ENCODE data around the gene TBRG4.

The TBRG4 gene

DNA sequence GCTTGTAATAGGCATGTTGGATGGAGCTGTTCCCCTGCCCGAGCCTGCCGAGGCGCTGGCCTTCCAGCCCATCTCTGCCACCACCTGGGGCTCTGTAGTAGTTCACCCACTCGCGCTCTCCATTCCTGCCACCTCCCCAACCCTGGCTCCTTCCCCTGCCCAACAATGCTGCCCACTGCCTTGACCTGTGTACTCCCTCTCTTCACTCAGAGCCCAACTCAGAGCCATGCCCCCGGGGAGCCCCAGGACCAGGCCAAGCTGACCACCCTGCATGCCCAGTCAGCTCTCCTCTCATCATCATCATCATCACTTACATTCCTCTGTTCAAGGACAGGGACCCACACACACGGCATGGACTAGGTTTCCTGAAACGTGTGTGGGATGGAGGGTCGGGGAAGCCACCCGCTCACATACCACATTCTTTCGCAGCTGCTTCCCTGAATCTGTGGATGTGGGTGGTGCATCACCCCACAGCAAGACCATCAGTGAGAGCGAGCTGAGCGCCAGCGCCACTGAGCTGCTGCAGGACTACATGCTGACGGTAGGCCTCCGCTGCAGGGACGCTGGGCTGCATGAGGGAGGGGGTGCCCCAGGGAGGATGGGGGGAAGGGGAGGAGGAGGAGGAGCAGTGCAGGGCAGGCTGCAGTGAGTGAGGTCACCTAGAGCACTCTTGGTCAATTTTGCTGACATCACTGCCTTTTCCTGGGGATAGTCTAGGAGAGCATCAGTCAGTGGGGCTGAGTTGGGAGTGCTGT, 38.3 kb downstream of the TBRG4 start:
- no peak for DNase-seq

DNA sequence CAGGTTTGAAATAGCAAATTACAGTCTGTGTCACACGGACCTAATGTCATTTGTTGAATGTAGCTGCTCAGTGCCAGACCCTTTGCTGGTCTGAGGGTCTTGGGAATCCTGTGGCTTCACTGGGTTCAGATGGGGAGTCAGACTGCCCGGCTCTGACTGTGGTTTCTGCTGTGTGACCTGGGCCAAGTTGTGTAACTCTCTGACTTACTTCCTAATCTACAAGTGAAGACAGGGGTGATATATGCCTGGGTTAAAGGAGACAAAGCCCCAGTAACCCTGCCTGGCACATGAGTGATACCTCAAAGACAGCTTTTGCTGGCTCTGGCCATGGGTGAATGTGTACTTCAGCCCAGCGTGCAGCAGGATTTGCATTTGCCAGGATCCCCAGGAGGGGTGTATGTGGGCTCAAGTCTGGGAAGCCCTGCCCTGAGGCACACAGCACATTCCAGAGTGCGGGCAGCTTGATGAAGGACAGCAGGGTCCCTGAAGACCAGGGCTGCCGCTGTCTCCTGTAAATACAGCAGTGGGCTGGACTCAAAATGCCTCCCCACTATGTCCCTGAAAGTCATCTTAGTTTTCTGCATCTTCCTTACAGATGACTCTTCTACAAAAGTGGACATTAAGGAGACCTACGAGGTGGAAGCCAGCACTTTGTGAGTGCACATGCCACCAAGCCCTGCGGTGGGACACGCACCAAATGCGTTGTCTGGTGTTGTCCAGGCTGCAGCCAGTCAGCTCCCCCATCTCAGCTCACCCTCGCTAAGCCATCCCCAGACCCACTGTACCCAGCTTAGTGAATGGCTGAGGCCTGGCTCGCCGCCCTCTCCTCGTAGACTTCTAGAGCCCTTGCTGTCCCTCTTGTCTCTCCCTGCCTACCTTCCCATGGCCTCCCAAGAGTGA, 39.1 kb downstream of the TBRG4 start:
- no peak for DNase-seq

DNA sequence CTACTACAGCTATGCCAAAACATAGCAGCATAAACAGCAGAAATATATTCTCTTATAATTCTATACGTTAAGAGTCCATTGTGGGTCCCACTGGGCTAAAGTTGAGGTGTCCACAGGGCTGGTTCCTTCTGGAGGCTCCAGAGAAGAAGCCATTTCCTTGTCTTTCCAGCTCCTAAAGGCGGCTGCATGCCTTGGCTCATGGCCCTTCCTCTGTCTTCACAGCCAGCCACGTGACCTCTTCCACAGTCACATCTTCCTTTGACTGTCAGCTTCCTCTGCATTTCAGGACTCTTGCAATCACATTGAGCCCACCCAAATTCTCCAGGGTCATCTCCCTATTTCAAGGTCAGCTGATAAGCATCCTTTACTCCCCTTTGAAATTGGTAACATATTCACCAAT, 40.0 kb downstream of the TBRG4 start:
- DNase-seq, result no peak

DNA sequence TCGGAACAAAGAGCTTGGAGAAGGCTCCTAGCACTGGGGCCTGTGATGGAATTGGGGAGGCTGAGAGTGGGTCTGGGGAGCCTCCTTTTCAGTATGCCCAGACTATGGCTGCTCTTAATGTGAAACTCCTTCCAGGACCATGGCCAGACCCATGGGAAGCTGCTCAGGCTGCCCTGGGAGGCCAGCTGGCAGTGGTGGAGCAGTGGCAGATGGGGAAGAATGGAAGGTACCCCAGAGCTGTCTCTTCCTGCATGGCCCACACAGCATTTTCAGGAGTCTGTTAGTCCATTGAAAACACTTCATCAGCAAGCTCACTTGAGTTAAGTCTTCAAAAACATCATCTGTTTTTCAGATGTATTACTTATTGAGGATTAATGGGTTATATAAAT, 41.2 kb downstream of the TBRG4 start:
- no peak for DNase-seq

DNA sequence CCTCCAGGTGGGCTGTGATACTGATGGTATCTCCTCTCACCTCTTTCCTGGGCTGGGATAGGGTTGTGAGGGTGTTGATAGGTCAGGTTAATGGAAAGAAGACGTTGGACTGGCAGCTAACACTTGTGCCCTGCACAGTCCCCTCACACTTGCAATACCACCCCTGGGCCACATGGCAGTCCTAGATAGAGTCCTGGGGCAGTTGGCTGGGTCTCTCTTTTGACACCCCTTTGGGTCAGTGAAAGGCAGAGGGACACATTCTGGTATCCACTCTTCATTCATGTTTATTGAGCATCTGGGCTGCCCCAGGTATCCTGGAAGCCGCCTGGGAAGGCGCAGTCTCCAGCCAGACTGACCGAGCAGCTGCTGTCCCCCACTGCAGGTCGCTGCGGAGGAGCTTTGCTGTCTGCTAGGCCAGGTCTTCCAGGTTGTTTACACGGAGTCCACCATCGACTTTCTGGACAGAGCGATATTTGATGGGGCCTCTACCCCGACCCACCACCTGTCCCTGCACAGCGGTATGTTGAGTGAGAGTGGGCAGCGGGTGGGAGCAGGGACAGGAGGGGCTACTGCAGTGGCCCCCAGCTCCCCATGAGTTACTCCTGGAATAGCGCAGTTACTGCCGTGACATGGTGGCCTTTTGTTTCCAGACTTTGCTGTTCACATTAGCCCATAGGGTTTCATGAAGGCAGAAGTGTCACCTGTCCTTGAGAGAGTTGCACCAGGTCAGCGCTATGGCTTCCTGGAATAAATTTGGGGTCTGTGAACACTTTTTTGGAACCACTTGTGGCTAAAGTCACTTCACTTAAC, 41.8 kb downstream of the TBRG4 start:
- DNase-seq, result no peak

DNA sequence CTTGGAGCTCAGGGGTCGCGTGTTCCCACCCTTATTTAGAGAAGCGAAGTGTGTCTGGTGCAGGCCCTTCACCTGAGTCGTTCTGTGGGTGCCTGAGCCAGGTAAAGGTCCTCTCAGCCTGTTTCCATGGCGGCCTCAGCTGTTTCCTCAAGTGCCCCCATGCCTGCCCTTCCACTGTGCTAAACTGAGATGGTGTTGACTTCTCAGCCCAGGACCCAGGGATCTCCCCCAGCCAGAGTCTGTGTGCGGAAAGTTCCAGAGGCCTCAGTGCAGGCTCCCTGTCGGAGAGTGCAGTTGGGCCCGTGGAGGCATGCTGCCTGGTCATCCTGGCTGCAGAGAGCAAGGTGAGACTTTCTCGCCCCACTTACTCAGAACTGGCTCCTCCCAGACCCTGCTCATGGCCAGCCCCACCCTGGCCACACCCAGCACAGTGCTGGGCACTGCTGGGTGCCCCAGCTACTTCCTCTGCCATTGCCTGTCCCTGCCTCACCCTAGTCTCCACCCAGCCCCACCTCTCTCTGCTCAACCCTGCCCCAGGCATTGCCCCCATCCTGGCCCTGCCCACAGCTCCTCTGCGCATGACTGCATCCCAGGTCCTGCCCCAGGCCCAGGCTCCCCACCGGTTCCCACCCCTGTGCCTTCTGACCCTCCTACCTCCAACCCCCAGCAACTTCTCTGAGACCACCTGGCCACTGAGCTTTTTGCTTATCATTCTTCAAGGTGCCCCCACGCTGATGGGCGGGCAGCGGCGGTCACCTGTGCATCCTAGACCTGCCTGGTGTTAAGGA, 43.1 kb downstream of the TBRG4 start:
- no peak for DNase-seq

DNA sequence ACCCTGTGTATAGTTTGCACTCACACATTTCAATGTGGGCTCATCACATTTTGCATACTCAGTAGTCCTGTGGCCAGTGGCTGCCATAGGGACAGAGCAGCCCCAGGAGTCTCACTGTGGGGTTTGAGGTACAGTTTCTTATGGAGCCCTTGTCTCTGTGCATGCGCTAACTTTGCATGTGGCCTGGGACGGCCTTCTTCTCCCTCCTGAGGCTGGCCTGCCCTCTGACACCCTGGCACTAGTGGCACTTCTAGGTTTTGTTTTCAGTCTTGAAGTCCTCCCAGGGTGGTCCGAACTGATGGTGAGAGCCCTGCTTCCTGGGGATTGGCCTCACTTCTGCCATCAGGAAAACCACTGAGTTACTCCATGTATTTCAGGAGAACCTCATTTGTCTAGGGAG, 43.9 kb downstream of the TBRG4 start:
- DNase-seq, result no peak

DNA sequence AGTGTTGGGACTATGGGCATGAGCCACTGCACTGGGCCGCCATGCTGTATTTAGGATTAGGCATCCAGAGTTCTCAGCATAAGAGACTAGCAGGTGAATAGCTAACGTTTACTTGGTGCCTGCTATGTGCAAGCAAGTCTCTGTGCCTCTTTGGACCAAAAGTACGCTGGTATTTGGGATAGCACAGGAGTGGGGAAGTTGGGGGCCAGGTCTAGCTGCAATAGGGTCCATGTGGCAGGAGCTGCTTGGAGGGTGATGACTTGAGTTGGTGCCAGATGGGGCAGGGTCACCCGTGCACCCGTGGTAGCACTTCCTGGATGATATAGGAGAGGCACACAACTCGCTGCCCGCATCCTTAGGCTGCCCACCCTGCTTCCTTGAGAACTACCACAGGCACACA, 45.1 kb downstream of the TBRG4 start:
- DNase-seq, result no peak

DNA sequence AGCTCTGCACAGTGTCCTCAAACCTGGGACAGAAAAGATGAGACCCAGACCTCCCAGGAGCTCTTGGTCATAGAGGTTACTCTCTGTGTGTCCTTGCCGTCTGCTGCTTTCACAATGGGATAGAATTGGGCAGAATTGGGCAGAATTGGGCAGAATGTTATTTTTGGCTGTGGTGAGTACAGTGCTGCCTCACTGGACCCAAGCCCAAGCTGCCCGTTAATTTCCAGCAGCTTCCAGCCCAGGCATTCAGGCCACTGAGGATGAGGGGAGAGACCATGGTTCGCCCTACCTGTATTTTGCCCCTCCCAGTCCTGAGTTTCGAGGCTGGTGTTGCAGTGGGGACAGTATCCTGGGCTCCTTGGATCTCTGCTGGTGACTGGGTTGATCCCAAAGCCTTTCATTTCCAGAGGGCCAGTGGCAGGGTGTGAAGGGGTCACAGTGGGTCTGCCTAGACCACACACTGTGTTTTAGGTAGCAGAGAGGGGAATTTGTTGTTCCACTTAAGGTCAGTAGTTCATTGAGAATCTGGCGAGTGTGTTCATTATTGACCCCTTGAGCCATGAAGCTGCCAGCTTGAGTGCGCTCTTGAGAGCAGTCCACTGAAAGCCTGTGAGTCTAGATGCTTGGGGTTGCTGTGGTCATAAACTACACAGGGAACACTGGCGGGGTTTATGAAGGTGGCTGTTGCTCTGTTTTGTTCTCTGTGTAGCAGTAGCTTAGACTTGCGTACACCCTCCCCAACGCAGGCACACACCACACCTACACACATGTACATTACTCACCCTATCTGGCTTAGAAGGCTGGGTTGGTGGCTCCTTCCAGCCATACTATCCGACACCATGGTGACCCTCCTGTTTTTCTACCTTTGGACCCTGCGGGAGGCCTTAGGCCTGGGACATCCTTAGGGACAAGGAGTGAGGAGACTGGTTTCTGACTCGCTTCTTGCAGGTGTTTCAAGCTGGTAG, 46.2 kb downstream of the TBRG4 start:
- no peak for DNase-seq

DNA sequence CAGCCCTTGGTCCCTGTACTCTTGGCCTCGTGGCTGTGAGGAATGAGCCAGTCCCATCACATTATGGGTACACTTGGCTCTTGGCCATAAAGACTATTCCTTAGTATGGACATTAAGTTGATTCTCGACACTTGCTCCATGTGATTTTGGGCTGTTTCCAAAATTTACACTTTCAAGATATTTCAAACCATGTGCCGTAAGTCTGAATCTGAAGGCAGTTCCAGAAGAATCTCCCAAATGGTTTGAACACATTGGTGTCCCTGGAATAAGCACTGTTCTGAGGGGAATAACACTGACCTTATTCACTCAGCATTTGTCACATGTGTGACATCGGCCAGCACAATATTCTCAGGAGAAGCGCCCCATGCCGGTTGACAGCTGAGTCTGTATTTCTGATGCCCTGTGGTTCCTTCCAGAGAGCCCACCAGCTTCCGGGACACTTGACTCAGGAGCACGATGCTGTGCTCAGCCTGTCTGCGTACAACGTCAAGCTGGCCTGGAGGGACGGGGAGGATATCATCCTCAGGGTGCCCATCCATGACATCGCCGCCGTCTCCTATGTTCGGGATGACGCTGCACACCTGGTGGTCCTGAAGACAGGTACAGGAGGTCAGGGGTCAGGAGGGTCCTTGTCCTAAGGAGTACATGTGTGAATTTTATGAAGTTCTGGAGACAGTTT, 47.3 kb downstream of the TBRG4 start:
- no peak for DNase-seq

DNA sequence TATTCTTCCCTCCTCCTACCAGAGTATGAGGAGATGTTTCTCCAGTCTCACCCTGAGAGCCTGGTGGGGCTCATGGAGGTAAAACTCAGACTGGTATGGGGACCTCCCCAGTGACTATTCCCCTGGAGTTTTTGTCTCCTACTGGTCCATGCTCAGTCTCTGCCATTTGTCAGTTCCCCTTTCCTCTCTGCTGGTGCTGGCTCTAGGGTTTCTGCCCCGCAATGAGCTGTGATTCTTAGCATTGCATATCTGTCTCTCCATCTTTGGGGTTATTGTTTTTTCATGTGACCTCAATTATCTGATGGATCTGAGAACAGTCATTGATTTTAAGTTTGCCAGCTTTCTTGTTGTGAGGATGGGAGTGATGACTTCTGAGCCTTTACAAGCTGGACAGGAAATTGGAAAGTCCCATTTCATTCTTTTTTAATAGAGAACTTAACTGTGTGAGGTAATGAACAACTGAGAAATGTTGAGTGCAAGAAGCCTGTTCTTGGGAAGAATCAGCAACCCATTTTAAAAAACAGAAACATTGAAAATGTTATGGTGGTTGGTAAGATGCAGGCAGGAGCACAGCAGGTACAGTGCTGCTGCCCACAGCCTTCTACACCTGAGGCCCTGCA, 49.6 kb downstream of the TBRG4 start:
- DNase-seq, result no peak

DNA sequence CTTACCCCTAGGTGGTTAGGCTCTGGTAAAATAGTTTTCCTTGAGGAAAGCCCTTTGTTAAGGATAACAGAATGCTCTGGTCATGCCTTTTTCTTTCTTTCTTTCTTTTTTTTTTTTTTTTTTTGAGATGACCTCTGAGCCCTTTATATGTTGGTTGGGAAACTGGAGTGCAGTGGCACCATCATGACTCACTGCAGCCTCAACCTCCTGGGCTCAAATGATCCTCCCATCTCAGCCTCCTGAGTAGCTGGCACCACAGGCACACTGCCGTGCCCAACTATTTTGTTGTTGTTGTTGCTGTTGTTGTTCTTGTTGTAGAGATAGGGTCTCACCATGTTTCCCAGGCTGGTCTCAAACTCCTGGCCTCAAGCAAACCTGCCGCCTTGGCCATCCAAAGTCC, 50.1 kb downstream of the TBRG4 start:
- no peak for DNase-seq

DNA sequence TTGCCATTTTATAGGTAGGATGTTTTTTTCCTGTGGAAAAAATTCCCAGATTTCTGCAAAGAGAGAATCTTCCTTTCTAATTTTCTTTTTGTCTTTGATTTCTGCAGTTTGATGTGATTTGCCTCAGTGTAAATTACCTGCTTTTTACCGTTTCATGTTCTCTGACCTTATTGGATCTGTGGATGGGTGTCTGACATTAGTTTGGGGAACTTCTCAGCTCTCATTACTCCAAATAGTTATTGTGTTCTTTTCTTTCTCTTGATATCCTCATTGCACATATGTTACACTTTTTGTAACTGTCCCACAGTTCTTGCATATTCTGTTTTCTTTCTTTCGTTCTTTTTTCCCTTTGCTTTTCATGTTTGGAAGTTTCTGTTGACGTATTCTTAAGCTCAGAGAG, 51.2 kb downstream of the TBRG4 start:
- DNase-seq, result no peak

DNA sequence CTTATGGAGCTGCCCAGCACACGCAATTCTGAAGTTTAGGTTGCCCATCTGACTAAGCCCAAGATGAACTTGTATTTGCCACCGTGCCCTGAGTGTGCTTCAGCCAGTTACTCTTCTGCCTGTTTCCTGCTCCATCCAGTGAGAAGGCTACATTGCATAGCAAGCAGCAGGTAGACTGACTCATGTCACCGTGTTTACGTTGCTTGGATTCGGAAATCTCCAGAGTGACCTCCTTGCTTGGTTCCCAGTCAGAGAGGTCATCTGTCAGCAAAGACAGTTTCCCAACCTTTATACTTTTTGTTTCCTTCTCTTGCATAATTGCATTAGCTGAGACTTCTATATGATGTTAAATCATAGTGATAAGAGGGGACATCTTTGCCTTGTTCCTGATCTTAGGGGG, 53.6 kb downstream of the TBRG4 start:
- no peak for DNase-seq

DNA sequence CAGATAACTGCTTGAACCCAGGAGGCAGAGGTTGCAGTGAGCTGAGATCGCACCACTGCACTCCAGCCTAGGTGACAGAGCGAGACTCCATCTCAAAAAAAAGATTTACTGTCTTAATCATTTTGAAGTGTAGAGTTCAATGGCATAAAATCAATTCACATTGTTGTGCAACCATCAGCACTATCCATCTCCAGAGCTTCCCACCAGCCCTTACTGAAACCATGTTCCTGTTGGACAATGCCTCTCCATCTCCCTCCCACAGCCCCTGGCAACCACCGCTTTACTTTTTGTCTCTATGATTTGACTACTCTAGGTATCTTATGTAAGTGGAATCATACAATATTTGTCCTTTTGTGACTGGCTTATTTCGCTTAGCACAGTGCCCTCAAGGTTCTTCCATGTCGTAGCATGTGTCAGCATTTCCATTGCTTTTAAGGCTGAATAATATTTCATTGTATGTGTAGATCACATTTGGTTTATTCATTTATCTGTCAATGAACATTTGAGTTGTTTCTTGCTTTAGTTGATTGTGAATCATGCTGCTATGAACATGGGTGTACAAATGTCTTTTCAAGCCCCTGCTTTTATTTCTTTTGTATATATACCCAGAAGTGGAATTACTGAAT, 55.8 kb downstream of the TBRG4 start:
- DNase-seq, result no peak

DNA sequence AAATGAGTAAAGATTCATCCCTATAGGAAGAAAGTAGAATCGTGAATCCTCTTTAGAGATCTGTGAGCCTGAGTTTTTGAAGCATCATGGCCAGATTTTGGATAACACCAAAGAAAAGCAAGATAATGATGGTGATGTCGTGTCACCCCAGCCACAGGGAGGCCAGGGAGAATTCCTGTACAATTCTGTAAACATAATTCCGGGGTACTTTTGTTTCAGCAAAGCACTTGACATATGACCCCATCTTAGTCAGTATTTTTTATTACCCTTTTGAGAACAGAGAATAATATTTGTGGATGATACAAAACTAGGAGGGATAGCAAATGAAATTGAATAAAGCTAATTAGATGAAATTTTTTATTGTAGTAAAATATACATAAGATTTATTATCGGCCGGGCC, 56.5 kb downstream of the TBRG4 start:
- DNase-seq, result no peak

DNA sequence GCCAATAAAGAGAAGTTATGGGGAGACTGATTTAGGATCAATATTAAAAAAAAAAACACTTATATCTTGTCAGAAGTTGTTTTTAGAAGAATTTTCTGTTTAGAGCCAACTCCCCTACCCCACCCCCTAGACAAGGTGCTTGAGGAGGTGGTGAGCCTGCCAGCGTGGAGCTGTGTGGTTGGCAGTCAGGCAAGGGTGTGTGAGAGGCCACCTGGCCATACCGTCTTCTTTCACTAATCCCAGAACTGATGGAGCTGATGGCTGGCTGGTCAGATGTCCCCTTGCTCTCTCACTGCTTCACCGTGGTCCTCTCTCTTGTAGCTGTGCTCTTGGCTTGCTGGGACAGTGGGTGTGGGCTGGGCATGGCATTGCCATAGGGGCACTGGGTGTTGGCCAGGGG, 57.1 kb downstream of the TBRG4 start:
- DNase-seq, result no peak

DNA sequence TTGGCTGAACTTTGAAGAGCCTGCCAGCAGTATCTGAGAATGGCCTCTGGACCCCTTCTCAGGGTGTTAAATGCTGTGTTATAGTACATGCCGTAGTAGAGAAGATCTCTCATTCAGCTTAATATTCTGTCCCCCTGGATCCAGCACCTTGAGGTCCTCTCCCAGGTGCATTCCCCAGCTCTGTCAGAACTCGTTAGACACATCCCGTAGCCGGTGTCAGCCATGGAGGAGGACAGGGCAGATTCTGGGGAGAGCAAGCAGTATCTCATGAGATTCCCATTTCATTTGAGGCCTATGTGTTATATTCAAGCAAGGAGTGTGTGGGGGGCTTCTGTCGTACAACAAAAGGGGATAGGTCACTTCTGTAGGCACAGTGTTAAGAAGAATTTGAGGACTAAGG, 57.6 kb downstream of the TBRG4 start:
- DNase-seq, result no peak

DNA sequence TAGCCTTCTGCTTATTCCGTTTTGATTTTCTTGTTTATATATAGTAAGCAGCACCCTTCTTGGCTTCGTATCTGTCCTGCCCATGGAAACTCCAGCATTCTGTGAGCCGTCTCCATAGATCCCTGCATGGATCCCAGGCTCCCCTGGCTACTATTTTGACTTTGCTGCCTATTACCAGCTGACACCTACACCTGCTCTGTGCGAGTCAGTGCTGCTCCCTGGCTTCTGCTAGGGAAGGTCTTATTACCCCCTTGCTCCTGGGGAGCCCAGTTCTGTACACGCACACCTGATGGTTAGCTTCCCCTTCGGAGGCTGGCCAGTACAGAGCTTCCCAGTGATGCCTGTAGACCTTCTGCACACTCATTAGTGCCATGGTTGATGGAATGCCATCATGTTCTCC, 58.1 kb downstream of the TBRG4 start:
- DNase-seq, result no peak

DNA sequence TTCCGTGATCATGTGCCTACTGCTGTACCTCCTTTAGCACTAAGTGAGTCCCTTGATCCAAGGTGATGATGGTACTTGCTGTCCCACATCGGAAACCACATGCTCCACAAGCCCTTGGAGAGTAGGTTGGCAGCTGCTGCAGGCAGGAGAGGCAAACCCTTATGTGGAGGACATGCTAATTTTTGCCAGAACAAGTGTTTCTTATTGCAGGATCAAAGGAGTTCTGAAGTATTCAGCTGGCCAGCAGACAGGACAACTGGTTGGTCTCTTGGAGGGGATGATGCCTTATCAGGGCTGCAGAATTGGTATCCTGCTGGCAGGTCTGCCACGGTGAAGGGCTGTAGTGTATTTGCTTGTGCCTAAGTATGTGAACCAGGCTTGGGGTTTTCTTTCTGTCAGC, 59.5 kb downstream of the TBRG4 start:
- DNase-seq, result peak; percentile 58

Measured in NCI-H2171 treated with DMSO at 0.1 percent for 48 hours (cell line).